K562 (cell line): ENCODE results near the gene ASS1. TPM values are rescaled to one million over a fixed set of nuclear protein-coding genes. Genes with fewer than 3 reads are reported as not detected.

Experiments
- ATAC-seq: fragments of 200-7000 bp; cut with Tn5 transposase; 3 replicates; pipeline ENCODE4 v1.9.1; 2020; ENCODE audit warnings: moderate library complexity
- BruUV-seq: library from RNA; stranded (reverse); fragments of 400-500 nt; replicated peaks from 2 replicates; lab custom pipeline; 2021; lab: Mats Ljungman, UMichigan
- CTCF ChIA-PET: fragments of 300-600 bp; formaldehyde crosslinking; extraction: SDS; loops from one replicate; lab custom pipeline; 2021; ENCODE audit warnings: low intra/inter-chr PET ratio; lab: Yijun Ruan, JAX
- POLR2A ChIA-PET: fragments of 300-600, 350-650 bp; sonication (Branson Sonifier 250); formaldehyde crosslinking; extraction: SDS; loops from one replicate; lab custom pipeline; 2021; ENCODE audit warnings: antibody characterized with exemption, inconsistent platforms; lab: Yijun Ruan, JAX
- DNase-seq, 4 experiments: peaks; one replicate each; pipeline versions ENCODE4 v3.0.0 to v3.0.0-alpha.2; 2011 to 2018; ENCODE audit warnings: low spot score in 3 of 4, mixed read lengths in 3 of 4; ENCODE audit errors: extremely low read depth in 1 of 4
- FAIRE-seq: peaks from 2 replicates; lab custom pipeline; 2011; peaks lifted over from hg19 to GRCh38; lab: Jason Lieb, UNC
- H2AFZ ChIP-seq: 2 replicates; pipeline ENCODE4 v1.6.0; 2011; ENCODE audit warnings: low read depth, low read length, control low read depth, inconsistent platforms
- H3K27ac ChIP-seq: fragments of 200-600 bp; 3 replicates; pipeline ENCODE4 v1.8.0; 2011; ENCODE audit warnings: low read depth, mild to moderate bottlenecking, control low read depth, inconsistent platforms, low read length, moderate library complexity, mixed read lengths; ENCODE audit errors: extremely low read depth
- H3K27me3 ChIP-seq, 2 experiments: fragments of 300-600 bp in 1 of 2; 2 replicates in 1 of 2; 3 replicates in 1 of 2; pipeline versions ENCODE4 v1.6.0 to v1.8.0; 2011; ENCODE audit warnings: inconsistent platforms in 2 of 2, low read length in 2 of 2, mild to moderate bottlenecking in 1 of 2, mixed read lengths in 1 of 2, moderate library complexity in 1 of 2; ENCODE audit not compliant: control insufficient read depth in 2 of 2, insufficient read depth in 2 of 2
- H3K36me3 ChIP-seq: fragments of 300-600 bp; 3 replicates; pipeline ENCODE4 v1.8.0; 2011; ENCODE audit warnings: mild to moderate bottlenecking, low read length, inconsistent platforms; ENCODE audit not compliant: control insufficient read depth, insufficient read depth
- H3K4me1 ChIP-seq, 2 experiments: fragments of 200-600 bp in 1 of 2; replicated peaks in 1 of 2; 2 replicates in 1 of 2; 3 replicates in 1 of 2; pipeline versions ENCODE4 v1.5.1 to v1.8.0; 2011; ENCODE audit warnings: inconsistent platforms in 2 of 2, low read length in 2 of 2, mild to moderate bottlenecking in 1 of 2, mixed read lengths in 1 of 2, moderate library complexity in 1 of 2; ENCODE audit not compliant: control insufficient read depth in 2 of 2, insufficient read depth in 2 of 2
- H3K4me2 ChIP-seq: 2 replicates; pipeline ENCODE4 v1.6.1; 2011; ENCODE audit warnings: low read length, control low read depth, inconsistent platforms, mixed read lengths; ENCODE audit not compliant: insufficient read depth
- H3K4me3 ChIP-seq: fragments of 200-600 bp; sonication (generic), shearing (Covaris generic); 2 replicates; pipeline ENCODE4 v1.5.1; 2016; ENCODE audit warnings: control low read depth, inconsistent platforms
- H3K79me2 ChIP-seq: fragments of 200-600 bp; 3 replicates; pipeline ENCODE4 v1.8.0; 2011; ENCODE audit warnings: low read length, inconsistent platforms; ENCODE audit not compliant: control insufficient read depth, insufficient read depth
- H3K9ac ChIP-seq, 2 experiments: 2 replicates each; pipeline versions ENCODE4 v1.6.0 to v1.6.1; 2011; ENCODE audit warnings: low read depth in 2 of 2, low read length in 2 of 2, control low read depth in 1 of 2, inconsistent platforms in 1 of 2, mild to moderate bottlenecking in 1 of 2, mixed read lengths in 1 of 2; ENCODE audit not compliant: insufficient read depth in 1 of 2
- H3K9me1 ChIP-seq: one replicate; pipeline ENCODE4 v1.6.0; 2011; ENCODE audit warnings: inconsistent platforms, mild to moderate bottlenecking, low read length, moderate library complexity; ENCODE audit not compliant: control insufficient read depth, insufficient read depth
- H3K9me3 ChIP-seq: replicated peaks from 2 replicates; pipeline ENCODE4 v1.5.1; 2011; ENCODE audit warnings: low read depth, low read length, inconsistent platforms; ENCODE audit not compliant: control insufficient read depth, insufficient read depth
- H4K20me1 ChIP-seq: replicated peaks from 2 replicates; pipeline ENCODE4 v1.6.1; 2011; ENCODE audit warnings: low read length, inconsistent platforms, mixed read lengths; ENCODE audit not compliant: control insufficient read depth, insufficient read depth
- C11orf30 ChIP-seq: fragments of 450-650 bp; IDR thresholded peaks from 2 replicates; pipeline ENCODE4 v1.6.1; 2016; ENCODE audit warnings: low read depth, mild to moderate bottlenecking
- CTBP1 ChIP-seq: fragments of 450-650 bp; IDR thresholded peaks from 2 replicates; pipeline ENCODE4 v1.6.1; 2016; ENCODE audit warnings: borderline replicate concordance
- CTCF ChIP-seq, 3 experiments: IDR thresholded peaks in 2 of 3; conservative IDR thresholded peaks in 1 of 3; 2 replicates each; pipeline ENCODE4 v1.5.1; 2011 to 2012; ENCODE audit warnings: low read length in 3 of 3, mild to moderate bottlenecking in 3 of 3, control low read depth in 2 of 3, improper control_type of control experiment in 1 of 3, inconsistent platforms in 1 of 3, low read depth in 1 of 3, mixed read lengths in 1 of 3, moderate library complexity in 1 of 3; ENCODE audit not compliant: insufficient read depth in 2 of 3
- FIP1L1 ChIP-seq: fragments of 200-400 bp; formaldehyde crosslinking; IDR thresholded peaks from 2 replicates; pipeline ENCODE4 v1.6.1; 2018; ENCODE audit warnings: mild to moderate bottlenecking, low read depth, low read length; ENCODE audit not compliant: poor library complexity, severe bottlenecking
- KLF13 ChIP-seq: fragments of 450-650 bp; IDR thresholded peaks from 2 replicates; pipeline ENCODE4 v1.6.1; 2016; ENCODE audit warnings: missing genetic modification characterization, low read depth, mild to moderate bottlenecking, missing compliant biosample characterization, moderate library complexity, borderline replicate concordance
- NR0B1 ChIP-seq: fragments of 450-650 bp; IDR thresholded peaks from one replicate; pipeline ENCODE4 v1.6.1; 2018; ENCODE audit warnings: mild to moderate bottlenecking, moderate library complexity; ENCODE audit not compliant: partially characterized antibody
- PHF20 ChIP-seq: fragments of 450-650 bp; IDR thresholded peaks from 2 replicates; pipeline ENCODE4 v1.6.1; 2018; ENCODE audit not compliant: partially characterized antibody
- PTBP1 ChIP-seq: fragments of 200-400 bp; formaldehyde crosslinking; IDR thresholded peaks from 2 replicates; pipeline ENCODE4 v1.6.1; 2017; ENCODE audit warnings: low read depth, low read length
- ZNF274 ChIP-seq: IDR thresholded peaks from 2 replicates; pipeline ENCODE4 v1.6.1; 2011; ENCODE audit warnings: low read depth, mild to moderate bottlenecking, low read length, moderate library complexity, borderline replicate concordance
- ZSCAN29 ChIP-seq: fragments of 450-650 bp; IDR thresholded peaks from 2 replicates; pipeline ENCODE4 v1.6.1; 2017
- WGBS: fragments of 100-300 bp; shearing (Covaris generic); methylation state at CpG from one replicate; pipeline ENCODE4 v1.1.6; 2016; ENCODE audit warnings: low coverage, mixed read lengths; ENCODE audit not compliant: insufficient coverage; ENCODE audit errors: missing lambda C conversion rate; 5-methylcytosine and 5-hydroxymethylcytosine counted together
- in situ Hi-C: fragments of 300-500 bp; cut with MboI; formaldehyde crosslinking; loops from 4 replicates; pipeline ENCODE4 v1.15.0; 2018; ENCODE audit warnings: inconsistent platforms, mixed read lengths
- intact Hi-C: fragments of 100-400 bp; cut with micrococcal nuclease; formaldehyde crosslinking; loops from 2 replicates; pipeline ENCODE4 v1.14.2; 2022
- polyA plus RNA-seq, 8 experiments: library from polyadenylated mRNA; depleted of rRNA in 4 of 8; stranded (reverse) in 5 of 8; unstranded in 3 of 8; fragments of >200 nt; fragmentation: Nextera tagmentation in 2 of 8; fragmentation: Illumina TruSeq in 1 of 8; extraction: Ambion mirVana in 2 of 8; extraction: Trizol in 1 of 8; gene quantifications; 2 replicates each; pipeline versions ENCODE4 v1.2.1 to v1.2.3, GENCODE V29; 2011 to 2014; ENCODE audit warnings: inconsistent platforms in 1 of 8, missing spikeins in 1 of 8
- total RNA-seq, 7 experiments: library from RNA; depleted of rRNA in 6 of 7; stranded (reverse); fragments of >200 nt in 6 of 7; fragmentation: Illumina TruSeq in 2 of 7; extraction: Trizol in 2 of 7; gene quantifications; 2 replicates each; pipeline versions ENCODE4 v1.2.1 to v1.2.3, GENCODE V29; 2011 to 2021; ENCODE audit warnings: low replicate concordance in 1 of 7
- TF ChIP-seq, protein P1 (sequence below), 2 experiments: fragments of 450-650 bp in 1 of 2; IDR thresholded peaks; 2 replicates each; pipeline ENCODE4 v1.6.1; 2011 to 2017; ENCODE audit warnings: low read depth in 2 of 2, antibody characterized with exemption in 1 of 2, borderline replicate concordance in 1 of 2, low read length in 1 of 2, mild to moderate bottlenecking in 1 of 2, mixed read lengths in 1 of 2; ENCODE audit not compliant: control insufficient read depth in 1 of 2
- TF ChIP-seq, protein P2 (sequence below): sonication (generic); formaldehyde crosslinking; IDR thresholded peaks from 2 replicates; pipeline ENCODE4 v1.5.0; 2020; ENCODE audit warnings: missing genetic modification reagents

The ASS1 gene
- total and polyA plus RNA-seq, 9 of the 15 experiments (the other 6 are each of a cell fraction or from before 2014, with no cell fraction given), result 1.5 to 5.7 (median 3.7) TPM

DNA sequence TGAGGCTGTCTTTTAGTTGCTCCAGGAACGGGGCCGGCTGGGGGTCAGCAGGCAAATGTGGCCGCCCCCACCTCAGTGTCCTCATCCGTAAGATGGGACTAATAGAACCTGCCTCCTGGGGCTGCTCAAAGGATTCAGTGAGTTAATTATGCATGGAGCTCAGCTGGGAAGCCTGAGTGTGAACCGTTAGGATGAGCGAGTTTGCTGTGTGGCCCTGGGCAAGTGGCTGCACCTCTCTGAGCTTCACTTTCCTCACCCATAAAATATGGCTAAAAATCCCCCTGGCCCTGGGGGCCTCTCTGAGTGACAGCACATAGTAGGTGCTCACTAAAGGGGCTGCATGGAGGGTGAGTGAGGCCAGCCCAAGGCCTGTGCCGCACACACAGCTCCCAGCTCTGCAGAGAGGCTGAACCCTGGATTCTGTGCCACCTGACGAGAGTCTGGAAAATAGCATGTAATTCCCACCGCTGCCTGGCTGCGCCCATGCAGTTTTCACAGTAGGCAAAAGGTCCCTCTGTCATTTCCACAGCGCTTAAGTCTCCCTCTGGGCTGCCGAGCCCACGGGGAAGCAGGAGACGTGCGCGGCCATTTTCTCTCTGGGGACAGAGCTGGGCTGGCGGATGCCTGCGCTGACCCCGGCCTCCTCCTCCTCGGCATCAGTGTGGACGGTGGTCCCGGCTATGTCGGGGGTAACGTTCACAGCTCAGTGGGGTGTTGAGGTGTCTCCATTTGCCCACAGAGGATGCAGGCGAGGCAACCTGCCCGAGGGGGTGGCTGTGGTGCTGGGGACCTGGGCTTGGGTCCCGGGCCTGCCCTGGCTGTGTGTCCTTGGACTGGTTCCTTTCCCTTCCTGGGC, 18.2 kb downstream of the ASS1 start:
- DNase-seq, result no peak
- no peaks in the 10 kb centered on the region for H3K9me1 ChIP-seq
- no peaks in the 10 kb centered on the region for H3K9me3 ChIP-seq
- in situ Hi-C loops, result no loop called here
- no peak overlapping the region for H3K4me3 ChIP-seq
- ATAC-seq, result no peak
- no peaks in the 10 kb centered on the region for H3K36me3 ChIP-seq
- no peak overlapping the region for H3K4me2 ChIP-seq
- ChIA-PET POLR2A (interaction anchor here (0.6 to 1.8 kb wide), 7 partner anchors 9 to 470 kb away, joined by 3 to 11 read pairs (median 4); partner anchors contain the start of gene EXOSC2), CTCF (interaction anchor here (0.7 to 6.0 kb wide), 2 partner anchors 220 to 583 kb away, joined by 3 to 105 read pairs; no protein-coding TSS in a partner anchor)
- H3K27ac ChIP-seq, result no peak overlapping the region
- H3K27me3 ChIP-seq, result peaks cover 8 to 37% of the 10 kb centered on the region in 2 experiments; a peak in 4 of 5 replicates
- peak; percentile 40 for FAIRE-seq
- 41% methylated on average over 16 of the region's 27 CpGs for WGBS
- no peaks in the 10 kb centered on the region for H3K79me2 ChIP-seq
- intact Hi-C loops, result loop anchor here (5.0 kb wide), 1 partner anchor 399 kb away; no protein-coding TSS in a partner anchor
- no peak overlapping the region for H2AFZ ChIP-seq
- BruUV-seq, result no TSS peak
- peaks cover 0 to 38% of the 10 kb centered on the region in 2 experiments; a peak in 2 of 5 replicates for H3K4me1 ChIP-seq
- peak overlapping the region in 1 of 2 experiments; percentile 64; a peak in 1 of 4 replicates for H3K9ac ChIP-seq
- H4K20me1 ChIP-seq, result peaks cover 17% of the 10 kb centered on the region
- TF ChIP-seq NR0B1, result no peak
- TF ChIP-seq ZNF274, result no peak
- no peak for TF ChIP-seq FIP1L1
- TF ChIP-seq, protein P1, sequence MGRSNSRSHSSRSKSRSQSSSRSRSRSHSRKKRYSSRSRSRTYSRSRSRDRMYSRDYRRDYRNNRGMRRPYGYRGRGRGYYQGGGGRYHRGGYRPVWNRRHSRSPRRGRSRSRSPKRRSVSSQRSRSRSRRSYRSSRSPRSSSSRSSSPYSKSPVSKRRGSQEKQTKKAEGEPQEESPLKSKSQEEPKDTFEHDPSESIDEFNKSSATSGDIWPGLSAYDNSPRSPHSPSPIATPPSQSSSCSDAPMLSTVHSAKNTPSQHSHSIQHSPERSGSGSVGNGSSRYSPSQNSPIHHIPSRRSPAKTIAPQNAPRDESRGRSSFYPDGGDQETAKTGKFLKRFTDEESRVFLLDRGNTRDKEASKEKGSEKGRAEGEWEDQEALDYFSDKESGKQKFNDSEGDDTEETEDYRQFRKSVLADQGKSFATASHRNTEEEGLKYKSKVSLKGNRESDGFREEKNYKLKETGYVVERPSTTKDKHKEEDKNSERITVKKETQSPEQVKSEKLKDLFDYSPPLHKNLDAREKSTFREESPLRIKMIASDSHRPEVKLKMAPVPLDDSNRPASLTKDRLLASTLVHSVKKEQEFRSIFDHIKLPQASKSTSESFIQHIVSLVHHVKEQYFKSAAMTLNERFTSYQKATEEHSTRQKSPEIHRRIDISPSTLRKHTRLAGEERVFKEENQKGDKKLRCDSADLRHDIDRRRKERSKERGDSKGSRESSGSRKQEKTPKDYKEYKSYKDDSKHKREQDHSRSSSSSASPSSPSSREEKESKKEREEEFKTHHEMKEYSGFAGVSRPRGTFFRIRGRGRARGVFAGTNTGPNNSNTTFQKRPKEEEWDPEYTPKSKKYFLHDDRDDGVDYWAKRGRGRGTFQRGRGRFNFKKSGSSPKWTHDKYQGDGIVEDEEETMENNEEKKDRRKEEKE (IDR thresholded peaks at IDR 0.05; ENCODE audit: borderline replicate concordance in 1 of 2, control insufficient read depth in 1 of 2, low read depth in 2 of 2, low read length in 1 of 2), result no peak
- TF ChIP-seq C11orf30, result no peak
- TF ChIP-seq PHF20, result no peak
- peak in 2 of 3 experiments; percentile 12 to 33; a peak in 1 of 6 replicates for TF ChIP-seq CTCF (IDR thresholded peaks at IDR 0.05 in 2 of 3, conservative IDR thresholded peaks at IDR 0.05 in 1 of 3; ENCODE audit: insufficient read depth in 2 of 3, low read depth in 1 of 3, low read length in 3 of 3)
- TF ChIP-seq PTBP1, result 0 out of 2 replicates have a peak, but pooled peaks have one; percentile 57
- TF ChIP-seq ZSCAN29, result no peak
- TF ChIP-seq CTBP1, result no peak
- TF ChIP-seq KLF13 (tag), result no peak
- TF ChIP-seq, protein P2, sequence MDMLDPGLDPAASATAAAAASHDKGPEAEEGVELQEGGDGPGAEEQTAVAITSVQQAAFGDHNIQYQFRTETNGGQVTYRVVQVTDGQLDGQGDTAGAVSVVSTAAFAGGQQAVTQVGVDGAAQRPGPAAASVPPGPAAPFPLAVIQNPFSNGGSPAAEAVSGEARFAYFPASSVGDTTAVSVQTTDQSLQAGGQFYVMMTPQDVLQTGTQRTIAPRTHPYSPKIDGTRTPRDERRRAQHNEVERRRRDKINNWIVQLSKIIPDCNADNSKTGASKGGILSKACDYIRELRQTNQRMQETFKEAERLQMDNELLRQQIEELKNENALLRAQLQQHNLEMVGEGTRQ (CRISPR knock-in tag), result no peak
